Ishikawa (cell line): ENCODE results near the gene PTPRN2.

Experiments used
- CEBPB ChIP-seq: IDR thresholded peaks from 2 replicates; pipeline ENCODE4 v1.6.1; 2012
- CREB1 ChIP-seq: IDR thresholded peaks from 2 replicates; pipeline ENCODE4 v1.6.1; 2012; ENCODE audit warnings: low read depth
- EGR1 ChIP-seq: IDR thresholded peaks from 2 replicates; pipeline ENCODE4 v1.6.1; 2012
- EP300 ChIP-seq: IDR thresholded peaks from 2 replicates; pipeline ENCODE4 v1.6.1; 2012; ENCODE audit warnings: borderline replicate concordance
- FOXM1 ChIP-seq: IDR thresholded peaks from 2 replicates; pipeline ENCODE4 v1.6.1; 2012; ENCODE audit warnings: low read depth, borderline replicate concordance
- MAX ChIP-seq: IDR thresholded peaks from 2 replicates; pipeline ENCODE4 v1.6.1; 2012
- NFIC ChIP-seq: IDR thresholded peaks from 2 replicates; pipeline ENCODE4 v1.6.1; 2012
- RAD21 ChIP-seq: IDR thresholded peaks from 2 replicates; pipeline ENCODE4 v1.6.1; 2012; ENCODE audit warnings: low read depth
- TAF1 ChIP-seq: IDR thresholded peaks from 2 replicates; pipeline ENCODE4 v1.6.1; 2012; ENCODE audit warnings: low read depth, mild to moderate bottlenecking
- TCF12 ChIP-seq: IDR thresholded peaks from 2 replicates; pipeline ENCODE4 v1.6.1; 2012; ENCODE audit warnings: low read depth
- TEAD4 ChIP-seq: IDR thresholded peaks from 2 replicates; pipeline ENCODE4 v1.6.1; 2012
- USF1 ChIP-seq: IDR thresholded peaks from 2 replicates; pipeline ENCODE4 v1.6.1; 2012
- YY1 ChIP-seq: IDR thresholded peaks from 2 replicates; pipeline ENCODE4 v1.6.1; 2012; ENCODE audit warnings: low read depth
- ZBTB7A ChIP-seq: IDR thresholded peaks from 2 replicates; pipeline ENCODE4 v1.6.1; 2012; ENCODE audit warnings: low read depth
- TF ChIP-seq, protein P1 (sequence below): IDR thresholded peaks from 2 replicates; pipeline ENCODE4 v1.6.1; 2012; ENCODE audit warnings: low read depth, mild to moderate bottlenecking

Gene PTPRN2

GRCh38 chr7:157944734-157945291, 642.8 kb downstream of the PTPRN2 start:
- TF ChIP-seq EGR1 (no peak), CREB1 (no peak), ZBTB7A (no peak), TEAD4 (no peak), TCF12 (no peak), NFIC (no peak), CEBPB (no peak), USF1 (no peak), YY1 (no peak), TAF1 (no peak), MAX (no peak), EP300 (no peak), RAD21 (no peak), FOXM1 (no peak)
- TF ChIP-seq, protein P1, sequence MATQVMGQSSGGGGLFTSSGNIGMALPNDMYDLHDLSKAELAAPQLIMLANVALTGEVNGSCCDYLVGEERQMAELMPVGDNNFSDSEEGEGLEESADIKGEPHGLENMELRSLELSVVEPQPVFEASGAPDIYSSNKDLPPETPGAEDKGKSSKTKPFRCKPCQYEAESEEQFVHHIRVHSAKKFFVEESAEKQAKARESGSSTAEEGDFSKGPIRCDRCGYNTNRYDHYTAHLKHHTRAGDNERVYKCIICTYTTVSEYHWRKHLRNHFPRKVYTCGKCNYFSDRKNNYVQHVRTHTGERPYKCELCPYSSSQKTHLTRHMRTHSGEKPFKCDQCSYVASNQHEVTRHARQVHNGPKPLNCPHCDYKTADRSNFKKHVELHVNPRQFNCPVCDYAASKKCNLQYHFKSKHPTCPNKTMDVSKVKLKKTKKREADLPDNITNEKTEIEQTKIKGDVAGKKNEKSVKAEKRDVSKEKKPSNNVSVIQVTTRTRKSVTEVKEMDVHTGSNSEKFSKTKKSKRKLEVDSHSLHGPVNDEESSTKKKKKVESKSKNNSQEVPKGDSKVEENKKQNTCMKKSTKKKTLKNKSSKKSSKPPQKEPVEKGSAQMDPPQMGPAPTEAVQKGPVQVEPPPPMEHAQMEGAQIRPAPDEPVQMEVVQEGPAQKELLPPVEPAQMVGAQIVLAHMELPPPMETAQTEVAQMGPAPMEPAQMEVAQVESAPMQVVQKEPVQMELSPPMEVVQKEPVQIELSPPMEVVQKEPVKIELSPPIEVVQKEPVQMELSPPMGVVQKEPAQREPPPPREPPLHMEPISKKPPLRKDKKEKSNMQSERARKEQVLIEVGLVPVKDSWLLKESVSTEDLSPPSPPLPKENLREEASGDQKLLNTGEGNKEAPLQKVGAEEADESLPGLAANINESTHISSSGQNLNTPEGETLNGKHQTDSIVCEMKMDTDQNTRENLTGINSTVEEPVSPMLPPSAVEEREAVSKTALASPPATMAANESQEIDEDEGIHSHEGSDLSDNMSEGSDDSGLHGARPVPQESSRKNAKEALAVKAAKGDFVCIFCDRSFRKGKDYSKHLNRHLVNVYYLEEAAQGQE = no peak

- no peak for TF ChIP-seq TEAD4
- TF ChIP-seq EGR1 = no peak
- no peak for TF ChIP-seq CEBPB
- TF ChIP-seq EP300 = no peak
- no peak for TF ChIP-seq RAD21
- no peak for TF ChIP-seq TAF1
- TF ChIP-seq MAX = no peak
- TF ChIP-seq CREB1 = no peak
- no peak for TF ChIP-seq YY1
- TF ChIP-seq FOXM1 = no peak
- TF ChIP-seq USF1 = no peak
Observed at GRCh38 chr7:157944051-157944450, 643.6 kb downstream of the PTPRN2 start.

DNA sequence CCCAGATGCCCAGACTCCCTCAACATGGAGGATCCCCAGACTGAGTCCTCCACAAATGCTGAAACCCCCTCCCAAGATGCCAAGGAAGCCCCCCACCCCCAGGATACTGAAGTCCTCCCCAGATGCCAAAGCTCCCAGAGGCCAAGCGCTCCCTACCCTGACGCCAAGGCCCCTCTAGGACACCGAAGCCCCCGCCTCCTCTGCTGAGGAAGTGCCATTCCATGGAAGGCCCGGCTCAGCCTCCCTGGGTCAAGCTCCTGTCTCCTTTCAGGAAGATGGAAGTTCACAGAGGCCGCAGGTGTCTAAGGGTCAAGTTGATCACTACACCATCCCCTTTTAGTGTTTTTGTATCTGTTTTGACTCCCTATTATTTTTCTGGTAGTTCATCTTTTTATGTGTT, 644.1 kb downstream of the PTPRN2 start:
- TF ChIP-seq CEBPB = no peak
- TF ChIP-seq RAD21 = no peak
- no peak for TF ChIP-seq TEAD4
- no peak for TF ChIP-seq YY1

DNA sequence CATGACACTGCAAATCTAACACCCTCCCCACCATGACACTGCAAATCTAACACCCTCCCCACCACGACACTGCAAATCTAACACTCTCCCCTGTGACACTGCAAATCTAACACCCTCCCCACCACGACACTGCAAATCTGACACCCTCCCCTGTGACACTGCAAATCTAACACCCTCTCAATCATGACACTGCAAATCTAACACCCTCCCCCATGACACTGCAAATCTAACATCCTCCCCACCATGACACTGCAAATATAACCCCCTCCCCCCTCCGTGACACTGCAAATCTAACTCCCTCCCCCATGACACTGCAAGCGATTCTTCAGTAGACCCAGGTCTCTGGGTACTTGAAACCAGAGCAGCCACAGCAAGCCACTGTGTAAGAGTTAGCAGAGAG, 646.4 kb downstream of the PTPRN2 start:
- no peak for TF ChIP-seq YY1
- TF ChIP-seq RAD21 = no peak
- TF ChIP-seq, protein P1 = no peak
- no peak for TF ChIP-seq MAX

GRCh38 chr7:157940497-157940896, 647.1 kb downstream of the PTPRN2 start:
- TF ChIP-seq ZBTB7A = no peak

- TF ChIP-seq EP300 (no peak), TAF1 (no peak), EGR1 (no peak), TEAD4 (no peak)
- TF ChIP-seq, protein P1 = no peak
Observed at GRCh38 chr7:157938211-157938610, 649.4 kb downstream of the PTPRN2 start.
